Spleen (tissue), 7 donors: ENCODE data around the gene FOCAD.

ENCODE experiments used
- CTCF ChIP-seq, 11 experiments: fragments of 200-600 bp in 7 of 11; fragments of 450-650 bp in 4 of 11; sonication (generic) in 4 of 11; IDR thresholded peaks in 8 of 11; conservative IDR thresholded peaks in 3 of 11; 1 replicate in 7 of 11; 2 replicates in 4 of 11; pipeline versions ENCODE4 v1.4.0 to v1.8.0; 2016 to 2021; ENCODE audit warnings: antibody characterized with exemption in 11 of 11, inconsistent platforms in 4 of 11, mild to moderate bottlenecking in 1 of 11
- POLR2A ChIP-seq, 3 donors: fragments of 450-650 bp; IDR thresholded peaks; one replicate each; pipeline ENCODE4 v1.5.1; 2017; ENCODE audit warnings: antibody characterized with exemption in 3 of 3, mild to moderate bottlenecking in 1 of 3
- POLR2AphosphoS5 ChIP-seq, 3 donors: sonication (generic); formaldehyde crosslinking; IDR thresholded peaks; one replicate each; pipeline ENCODE4 v1.5.1; 2017; ENCODE audit warnings: antibody characterized with exemption in 3 of 3
- donor health status: DM: no; HTN: no; CAD: no; lungs with moderate emphysema.
- donor health status: DM: no; HTN: no; CAD: no.
- donor health status: DM: no; HTN: no; CAD: no.

DNA sequence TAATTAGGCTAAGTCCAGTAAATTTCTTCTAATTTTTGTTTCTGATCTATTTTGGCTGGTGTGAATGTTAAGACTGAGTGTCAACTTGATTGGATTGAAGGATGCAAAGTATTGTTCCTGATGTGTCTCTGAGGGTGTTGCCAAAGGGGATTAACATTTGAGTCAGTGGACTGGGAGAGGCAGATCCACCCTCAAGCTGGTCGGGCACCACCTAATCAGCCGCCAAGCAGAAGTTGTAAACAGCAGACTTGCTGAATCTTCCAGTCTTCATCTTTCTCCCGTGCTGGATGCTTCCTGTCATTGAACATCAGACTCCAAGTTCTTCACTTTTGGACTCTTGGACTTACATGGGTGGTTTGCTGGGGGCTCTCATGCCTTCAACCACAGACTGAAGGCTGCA lies 40.4 kb upstream of the FOCAD start:
- TF ChIP-seq CTCF (IDR thresholded peaks at IDR 0.05 in 8 of 11, conservative IDR thresholded peaks at IDR 0.05 in 3 of 11) = no peak
- TF ChIP-seq POLR2A (IDR thresholded peaks at IDR 0.05) = no peak
- no peak for TF ChIP-seq POLR2AphosphoS5 (IDR thresholded peaks at IDR 0.05)
